Neural progenitor cell (in vitro differentiated cells): ENCODE results near the gene STAT3. TPM values are rescaled to one million over a fixed set of nuclear protein-coding genes. Genes with fewer than 3 reads are reported as not detected.
A peak's percentile ranks its signal among the peaks of the same experiment; 100 is the strongest.

Experiments used
- DNase-seq: peaks from one replicate; pipeline ENCODE4 v3.0.0-alpha.2; 2016; ENCODE audit warnings: low spot score
- H2AFZ ChIP-seq: fragments of 200-600 bp; sonication (generic); replicated peaks from 2 replicates; pipeline ENCODE4 v1.6.1; 2016; ENCODE audit warnings: antibody characterized with exemption
- H3F3A ChIP-seq: fragments of 200-600 bp; sonication (generic); 2 replicates; pipeline ENCODE4 v1.6.1; 2016; ENCODE audit warnings: antibody characterized with exemption, low read depth
- H3K27ac ChIP-seq: fragments of 200-600 bp; sonication (generic); 2 replicates; pipeline ENCODE4 v1.5.1; 2016; ENCODE audit warnings: mild to moderate bottlenecking
- H3K27me3 ChIP-seq: fragments of 200-600 bp; sonication (generic); 2 replicates; pipeline ENCODE4 v1.6.1; 2016; ENCODE audit warnings: mild to moderate bottlenecking, moderate library complexity
- H3K36me3 ChIP-seq: fragments of 200-600 bp; sonication (generic); 2 replicates; pipeline ENCODE4 v1.5.1; 2016
- H3K4me1 ChIP-seq: fragments of 200-600 bp; sonication (generic); 2 replicates; pipeline ENCODE4 v1.6.1; 2016; ENCODE audit warnings: mixed run types
- H3K4me2 ChIP-seq: fragments of 200-600 bp; sonication (generic); 2 replicates; pipeline ENCODE4 v1.6.1; 2016
- H3K4me3 ChIP-seq: fragments of 200-600 bp; sonication (generic); 2 replicates; pipeline ENCODE4 v1.5.1; 2016
- H3K79me2 ChIP-seq: fragments of 200-600 bp; sonication (generic); 2 replicates; pipeline ENCODE4 v1.6.1; 2016; ENCODE audit warnings: low read depth
- H3K9ac ChIP-seq: fragments of 200-600 bp; sonication (generic); 2 replicates; pipeline ENCODE4 v1.6.1; 2016
- H3K9me3 ChIP-seq: fragments of 200-600 bp; sonication (generic); 2 replicates; pipeline ENCODE4 v1.5.1; 2016; ENCODE audit warnings: low read depth
- H4K20me1 ChIP-seq: fragments of 200-600 bp; sonication (generic); 2 replicates; pipeline ENCODE4 v1.6.1; 2016; ENCODE audit warnings: low read depth
- H3K27ac Mint-ChIP-seq: 3 replicates; pipeline ENCODE4 v1.8.0; 2021; ENCODE audit warnings: mixed read lengths
- H3K27me3 Mint-ChIP-seq: 2 replicates; pipeline ENCODE4 v1.8.0; 2022; ENCODE audit warnings: low read depth, mild to moderate bottlenecking, inconsistent platforms, moderate library complexity, mixed read lengths; ENCODE audit not compliant: insufficient read depth
- H3K36me3 Mint-ChIP-seq: 3 replicates; pipeline ENCODE4 v1.8.0; 2021; ENCODE audit warnings: mixed read lengths
- H3K4me1 Mint-ChIP-seq: 3 replicates; pipeline ENCODE4 v1.8.0; 2021; ENCODE audit warnings: mixed read lengths
- H3K4me3 Mint-ChIP-seq: 3 replicates; pipeline ENCODE4 v1.8.0; 2021; ENCODE audit warnings: mild to moderate bottlenecking, moderate library complexity, mixed read lengths
- H3K9me3 Mint-ChIP-seq: 3 replicates; pipeline ENCODE4 v1.8.0; 2020; ENCODE audit warnings: mixed read lengths
- CTCF ChIP-seq: fragments of 200-600 bp; sonication (generic); IDR thresholded peaks from 2 replicates; pipeline ENCODE4 v1.5.1; 2017; ENCODE audit warnings: antibody characterized with exemption, mild to moderate bottlenecking
- EZH2 ChIP-seq: fragments of 200-600 bp; sonication (generic); IDR thresholded peaks from 2 replicates; pipeline ENCODE4 v1.6.1; 2017; ENCODE audit warnings: antibody characterized with exemption, mild to moderate bottlenecking, moderate library complexity
- EZH2phosphoT487 ChIP-seq: fragments of 200-600 bp; sonication (generic); IDR thresholded peaks from 2 replicates; pipeline ENCODE4 v1.6.1; 2017; ENCODE audit warnings: antibody characterized with exemption
- total RNA-seq: library from RNA; depleted of rRNA; stranded (reverse); fragments of >200 nt; gene quantifications from 2 replicates; pipeline ENCODE4 v1.2.3, GENCODE V29; 2015; ENCODE audit warnings: low replicate concordance

STAT3 gene
- total RNA-seq, 1 donor from 2014 or later, result 54.9 TPM

DNA sequence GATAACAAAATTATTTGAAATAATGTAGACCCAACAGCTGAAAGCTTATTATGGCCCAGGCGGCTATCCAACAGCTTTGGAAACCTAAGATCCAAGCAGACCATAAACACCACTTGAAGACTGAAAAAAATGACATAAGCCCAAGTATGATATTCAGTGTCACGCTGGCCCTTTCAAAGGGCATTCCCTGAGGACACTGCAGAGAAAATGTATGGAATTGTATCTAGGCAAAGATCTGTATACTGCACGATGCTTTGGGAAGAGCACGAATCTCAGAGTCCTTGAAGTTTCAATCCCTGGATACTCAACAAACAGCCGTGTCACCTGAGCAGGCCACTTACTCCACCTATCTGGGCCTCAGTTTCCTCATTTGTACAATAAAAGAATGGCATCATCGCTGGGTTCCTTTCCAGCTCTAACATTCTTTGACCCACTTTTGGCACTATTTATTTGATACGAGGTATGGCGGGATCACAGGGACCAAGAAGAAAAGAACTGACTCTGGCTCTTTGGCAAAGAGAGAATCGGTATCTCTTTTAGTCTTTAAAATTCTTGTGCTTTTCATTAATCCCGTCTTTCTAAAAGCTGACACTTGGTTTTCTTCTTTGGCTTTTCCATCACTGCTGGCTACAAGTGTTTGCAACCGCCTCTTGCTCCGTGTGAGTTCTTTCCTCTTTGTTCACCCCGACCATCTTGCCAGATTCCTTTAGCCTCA lies 113.3 kb downstream of the STAT3 start:
- no peak for TF ChIP-seq EZH2
- TF ChIP-seq CTCF, result no peak
- TF ChIP-seq EZH2phosphoT487, result no peak
- Histone ChIP-seq H3K9me3 (no peaks in the 10 kb centered on the region), H3K27ac (peak overlapping the region; percentile 43), H4K20me1 (peaks cover 48% of the 10 kb centered on the region), H3K9ac (peak overlapping the region; percentile 56), H3K4me3 (peak overlapping the region; percentile 90), H3K79me2 (peaks cover 58% of the 10 kb centered on the region), H3K4me1 (peaks cover 30% of the 10 kb centered on the region), H2AFZ (peak overlapping the region; percentile 52), H3K36me3 (no peaks in the 10 kb centered on the region), H3K27me3 (no peaks in the 10 kb centered on the region), H3K4me2 (peak overlapping the region; percentile 99), H3F3A (peaks cover 33% of the 10 kb centered on the region)
- no peak for DNase-seq
- Mint-ChIP-seq H3K36me3 (peaks cover 2% of the 10 kb centered on the region), H3K27me3 (peaks cover 5% of the 10 kb centered on the region), H3K4me1 (peaks cover 35% of the 10 kb centered on the region), H3K4me3 (peak overlapping the region; percentile 94), H3K9me3 (no peaks in the 10 kb centered on the region), H3K27ac (peak overlapping the region; percentile 96)

- H3K4me3 ChIP-seq, result peak overlapping the region; percentile 90
- Mint-ChIP-seq H3K9me3 (no peaks in the 10 kb centered on the region), H3K27me3 (peaks cover 5% of the 10 kb centered on the region), H3K4me1 (peaks cover 35% of the 10 kb centered on the region), H3K27ac (no peak overlapping the region), H3K4me3 (peak overlapping the region; percentile 94), H3K36me3 (peaks cover 2% of the 10 kb centered on the region)
- H3K9ac ChIP-seq, result no peak overlapping the region
- H3K4me2 ChIP-seq, result peak overlapping the region; percentile 99
- TF ChIP-seq CTCF (no peak), EZH2phosphoT487 (no peak), EZH2 (no peak)
- no peaks in the 10 kb centered on the region for H3K27me3 ChIP-seq
- H3K9me3 ChIP-seq, result no peaks in the 10 kb centered on the region
- no peak overlapping the region for H3K27ac ChIP-seq
- peaks cover 33% of the 10 kb centered on the region for H3F3A ChIP-seq
- peaks cover 56% of the 10 kb centered on the region for H4K20me1 ChIP-seq
- H2AFZ ChIP-seq, result no peak overlapping the region
- DNase-seq, result no peak
- H3K4me1 ChIP-seq, result peaks cover 30% of the 10 kb centered on the region
- H3K79me2 ChIP-seq, result peaks cover 65% of the 10 kb centered on the region
- no peaks in the 10 kb centered on the region for H3K36me3 ChIP-seq
Observed at GRCh38 chr17:42274253-42274542, 114.0 kb downstream of the STAT3 start.

GRCh38 chr17:42273474-42274252 lies 114.6 kb downstream of the STAT3 start:
- peaks cover 61% of the 10 kb centered on the region for H4K20me1 ChIP-seq
- H3K9me3 ChIP-seq, result no peaks in the 10 kb centered on the region
- H3K27me3 ChIP-seq, result no peaks in the 10 kb centered on the region
- H3K9me3 Mint-ChIP-seq, result no peaks in the 10 kb centered on the region
- peaks cover 5% of the 10 kb centered on the region for H3K27me3 Mint-ChIP-seq
- H3K4me2 ChIP-seq, result peak overlapping the region; percentile 99
- H2AFZ ChIP-seq, result no peak overlapping the region
- H3K79me2 ChIP-seq, result peaks cover 71% of the 10 kb centered on the region
- peaks cover 35% of the 10 kb centered on the region for H3K4me1 Mint-ChIP-seq
- H3K9ac ChIP-seq, result no peak overlapping the region
- H3K4me3 Mint-ChIP-seq, result peak overlapping the region; percentile 46
- H3K36me3 ChIP-seq, result no peaks in the 10 kb centered on the region
- TF ChIP-seq EZH2 (no peak), EZH2phosphoT487 (no peak), CTCF (no peak)
- no peak overlapping the region for H3K27ac Mint-ChIP-seq
- peaks cover 2% of the 10 kb centered on the region for H3K36me3 Mint-ChIP-seq
- peaks cover 30% of the 10 kb centered on the region for H3K4me1 ChIP-seq
- DNase-seq, result no peak
- H3K27ac ChIP-seq, result no peak overlapping the region
- peaks cover 33% of the 10 kb centered on the region for H3F3A ChIP-seq
- peak overlapping the region; percentile 90 for H3K4me3 ChIP-seq
